Measurements from ENCODE around the gene PLEK.

- no peak for TF ChIP-seq USF1 (IDR thresholded peaks at IDR 0.05; ENCODE audit: borderline replicate concordance, low read depth)
- no peak for TF ChIP-seq RCOR1 (IDR thresholded peaks at IDR 0.05; ENCODE audit: low read length)
Measured at GRCh38 chr2:68416081-68416675, 51.1 kb downstream of the PLEK start.

All from SK-N-SH (cell line).